D721Med (cell line): ENCODE data around the gene TMEM91.
"Not testable (repeated sequence)": the region's sequence is repeated elsewhere in the genome, so short reads cannot be mapped to it uniquely, and the experiment has no call there.

Source experiments
- DNase-seq: peaks from one replicate; pipeline ENCODE4 v3.0.0; 2011; ENCODE audit warnings: low spot score; ENCODE audit not compliant: insufficient read length
- FAIRE-seq: peaks from 2 replicates; lab custom pipeline; 2011; peaks lifted over from hg19 to GRCh38; lab: Jason Lieb, UNC
- TF ChIP-seq, protein P1 (sequence below): IDR thresholded peaks from 2 replicates; pipeline ENCODE4 v1.5.1; 2012; ENCODE audit warnings: mild to moderate bottlenecking, control low read depth; ENCODE audit not compliant: insufficient read depth; ENCODE audit errors: missing control alignments

The TMEM91 gene

DNA sequence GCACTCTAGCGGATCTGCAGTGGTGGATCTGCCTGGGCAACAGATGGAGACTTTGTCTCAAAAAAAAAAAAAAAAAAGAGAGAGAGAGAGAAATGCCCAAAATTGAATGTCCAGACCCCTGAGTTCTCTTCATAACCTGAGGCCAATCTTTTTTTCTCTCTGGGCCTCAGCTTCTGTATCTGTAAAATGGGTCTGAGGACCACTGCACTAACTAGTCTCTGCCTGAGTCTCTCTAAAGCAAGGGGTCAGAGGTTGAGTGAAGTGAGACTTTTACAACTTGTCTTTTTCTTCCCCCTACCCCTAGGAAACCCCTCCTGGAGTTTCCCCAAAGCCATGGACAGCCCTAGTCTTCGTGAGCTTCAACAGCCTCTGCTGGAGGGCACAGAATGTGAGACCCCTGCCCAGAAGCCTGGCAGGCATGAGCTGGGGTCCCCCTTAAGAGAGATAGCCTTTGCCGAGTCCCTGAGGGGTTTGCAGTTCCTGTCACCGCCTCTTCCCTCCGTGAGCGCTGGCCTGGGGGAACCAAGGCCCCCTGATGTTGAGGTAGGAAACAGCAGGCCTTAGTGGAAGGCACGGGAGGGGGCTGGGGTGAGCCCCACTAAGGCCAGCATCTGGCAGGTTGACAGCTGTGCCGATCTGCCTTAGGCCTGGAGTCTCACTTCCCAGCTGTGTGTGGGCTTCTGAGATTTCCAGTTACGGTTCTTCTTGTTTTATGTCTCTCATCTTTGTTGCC, 1.8 kb downstream of the TMEM91 start:
- no peak for FAIRE-seq
- TF ChIP-seq, protein P1, sequence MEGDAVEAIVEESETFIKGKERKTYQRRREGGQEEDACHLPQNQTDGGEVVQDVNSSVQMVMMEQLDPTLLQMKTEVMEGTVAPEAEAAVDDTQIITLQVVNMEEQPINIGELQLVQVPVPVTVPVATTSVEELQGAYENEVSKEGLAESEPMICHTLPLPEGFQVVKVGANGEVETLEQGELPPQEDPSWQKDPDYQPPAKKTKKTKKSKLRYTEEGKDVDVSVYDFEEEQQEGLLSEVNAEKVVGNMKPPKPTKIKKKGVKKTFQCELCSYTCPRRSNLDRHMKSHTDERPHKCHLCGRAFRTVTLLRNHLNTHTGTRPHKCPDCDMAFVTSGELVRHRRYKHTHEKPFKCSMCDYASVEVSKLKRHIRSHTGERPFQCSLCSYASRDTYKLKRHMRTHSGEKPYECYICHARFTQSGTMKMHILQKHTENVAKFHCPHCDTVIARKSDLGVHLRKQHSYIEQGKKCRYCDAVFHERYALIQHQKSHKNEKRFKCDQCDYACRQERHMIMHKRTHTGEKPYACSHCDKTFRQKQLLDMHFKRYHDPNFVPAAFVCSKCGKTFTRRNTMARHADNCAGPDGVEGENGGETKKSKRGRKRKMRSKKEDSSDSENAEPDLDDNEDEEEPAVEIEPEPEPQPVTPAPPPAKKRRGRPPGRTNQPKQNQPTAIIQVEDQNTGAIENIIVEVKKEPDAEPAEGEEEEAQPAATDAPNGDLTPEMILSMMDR: no peak
- no peak for DNase-seq

DNA sequence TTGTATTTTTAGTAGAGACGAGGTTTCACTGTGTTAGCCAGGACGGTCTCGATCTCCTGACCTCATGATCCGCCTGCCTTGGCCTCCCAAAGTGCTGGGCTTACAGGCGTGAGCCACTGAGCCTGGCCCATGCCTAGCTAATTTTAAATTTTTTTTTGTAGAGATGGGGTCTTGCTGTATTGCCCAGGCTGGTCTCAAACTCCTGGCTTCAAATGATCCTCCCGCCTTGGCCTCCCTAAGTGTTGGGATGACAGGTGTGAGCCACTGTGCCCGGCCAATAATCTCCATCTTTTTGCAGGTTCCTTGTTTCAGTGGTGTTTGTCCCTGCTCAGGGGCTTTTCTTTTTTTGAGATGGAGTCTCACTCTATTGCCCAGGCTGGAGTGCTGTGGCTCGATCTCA, 5.2 kb downstream of the TMEM91 start:
- not testable (repeated sequence) for DNase-seq

DNA sequence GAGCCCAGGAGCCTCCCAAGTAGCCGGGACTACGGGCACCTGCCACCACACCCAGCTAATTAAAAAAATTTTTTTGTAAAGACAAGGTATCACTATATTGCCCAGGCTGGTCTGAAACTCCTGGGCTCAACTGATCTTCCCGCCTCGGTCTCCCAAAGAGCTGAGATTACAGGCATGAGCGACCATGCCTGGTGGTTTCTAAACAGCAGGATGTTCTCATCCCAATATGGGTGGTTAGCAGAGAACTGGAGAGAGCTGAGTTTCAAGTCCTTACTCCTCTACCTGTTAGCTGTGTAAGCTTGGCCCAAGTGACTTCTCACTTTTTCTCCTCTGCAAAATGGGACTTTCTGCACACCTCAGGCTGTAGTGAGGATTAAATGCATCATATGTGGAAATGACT, 8.0 kb downstream of the TMEM91 start:
- FAIRE-seq: no peak
- TF ChIP-seq, protein P1: no peak
- DNase-seq: no peak

More for the DNA sequence above, 5.2 kb downstream of the TMEM91 start:
- FAIRE-seq: not testable (repeated sequence)

DNA sequence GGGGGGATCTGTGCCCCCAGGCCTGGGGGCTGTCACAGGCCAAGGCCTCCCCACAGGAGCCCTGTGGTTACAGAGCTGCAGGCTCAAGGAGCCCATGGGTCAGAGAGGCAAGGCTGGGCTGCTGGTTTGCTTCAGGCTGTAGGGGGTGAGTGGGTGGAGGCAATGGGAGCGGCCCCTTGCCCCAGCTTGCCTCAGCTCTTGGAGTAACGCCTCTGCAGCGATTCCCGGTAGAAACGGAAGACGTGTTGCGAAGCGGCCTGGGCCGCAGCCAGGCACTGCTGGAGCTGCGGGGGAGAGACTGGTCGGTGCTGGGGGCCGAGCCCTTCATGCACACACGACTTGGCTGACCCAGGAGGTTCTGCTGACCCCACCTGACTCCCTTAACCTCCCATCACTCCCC, 10.1 kb downstream of the TMEM91 start:
- TF ChIP-seq, protein P1: no peak
- DNase-seq: no peak
- no peak for FAIRE-seq

DNA sequence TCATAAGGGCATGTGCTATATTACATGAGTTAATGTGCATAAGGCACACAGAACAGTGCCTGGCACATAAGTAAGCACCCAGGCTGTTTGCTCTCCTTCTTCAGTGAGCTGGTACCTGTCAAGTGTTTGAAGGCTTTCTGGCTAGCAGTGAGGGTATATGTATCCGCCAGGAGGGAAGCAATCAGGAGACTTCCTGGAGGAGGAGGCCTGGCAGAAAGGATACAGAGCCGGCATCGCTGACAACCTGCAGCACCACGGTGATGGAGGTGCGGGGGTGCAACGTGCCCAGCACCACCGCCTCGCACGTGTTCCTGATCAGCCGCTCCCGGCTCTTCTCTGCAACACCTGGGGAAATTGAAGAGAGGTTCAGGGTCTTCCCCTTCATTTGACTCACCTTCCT, 15.3 kb downstream of the TMEM91 start:
- TF ChIP-seq, protein P1: no peak
- FAIRE-seq: no peak
- no peak for DNase-seq

DNA sequence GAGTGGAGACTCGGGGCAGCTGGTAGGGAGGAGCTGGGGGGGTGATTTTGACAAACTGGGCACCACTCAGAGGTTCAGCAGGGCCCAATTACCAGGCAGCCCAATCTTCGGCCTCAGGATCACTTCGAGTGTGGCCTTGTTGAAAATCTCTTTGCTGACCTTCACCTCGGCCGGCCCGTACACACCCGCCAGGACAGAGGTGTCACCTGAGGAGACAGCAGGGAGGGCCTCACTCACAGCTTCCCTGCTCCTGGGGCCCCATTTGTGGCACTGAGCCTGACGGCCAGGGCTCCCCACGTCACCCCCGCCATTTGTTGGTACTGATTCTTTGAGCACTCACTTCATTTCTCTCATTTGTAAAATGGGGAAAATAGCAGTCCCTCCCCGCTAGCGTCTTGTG, 16.4 kb downstream of the TMEM91 start:
- TF ChIP-seq, protein P1: no peak

DNA sequence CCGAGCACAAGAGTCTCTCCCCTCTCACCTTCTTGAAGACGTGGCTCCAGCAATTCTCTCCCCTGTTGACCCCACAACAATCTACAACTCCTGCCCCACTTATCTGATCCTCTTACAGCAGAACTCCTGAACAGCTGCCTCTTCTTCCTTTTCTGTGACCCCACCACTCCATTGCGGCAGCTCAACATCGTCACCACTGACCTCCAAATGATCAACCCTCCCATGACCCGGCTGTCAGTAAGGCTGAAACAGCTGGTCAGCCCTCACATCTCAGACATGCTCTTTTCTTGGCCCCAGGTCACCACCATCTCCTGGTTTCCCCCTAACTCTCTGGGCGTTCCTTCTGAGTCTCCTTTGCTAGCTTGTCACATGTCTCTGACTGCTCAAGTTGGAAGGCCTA, 19.0 kb downstream of the TMEM91 start:
- FAIRE-seq (no peak), DNase-seq (no peak)
- TF ChIP-seq, protein P1: no peak

More for the DNA sequence above, 16.4 kb downstream of the TMEM91 start:
- DNase-seq (no peak), FAIRE-seq (no peak)
